HEK293 (cell line): ENCODE data around the gene TNIK.

Experiments used
- CTCF ChIA-PET: fragments of 350-600 bp; formaldehyde crosslinking; extraction: SDS; loops from one replicate; lab custom pipeline; 2021; ENCODE audit warnings: antibody characterized with exemption; lab: Yijun Ruan, JAX
- POLR2A ChIA-PET: fragments of 300-600 bp; formaldehyde crosslinking; extraction: SDS; loops from one replicate; lab custom pipeline; 2020; ENCODE audit warnings: antibody characterized with exemption, inconsistent platforms; lab: Yijun Ruan, JAX
- H3K27ac ChIP-seq: fragments of 200-500 bp; sonication (Bioruptor generic); 2 replicates; pipeline ENCODE4 v1.5.1; 2014; ENCODE audit warnings: low read depth, low read length, control low read depth, inconsistent platforms; ENCODE audit errors: extremely low read depth
- H3K36me3 ChIP-seq, 2 experiments: fragments of 200-500 bp in 1 of 2; sonication (Bioruptor generic) in 1 of 2; 1 replicate in 1 of 2; 2 replicates in 1 of 2; pipeline ENCODE4 v1.5.1; 2014 to 2017; ENCODE audit warnings: inconsistent platforms in 2 of 2, low read length in 2 of 2; ENCODE audit not compliant: control insufficient read depth in 2 of 2, insufficient read depth in 1 of 2
- H3K4me1 ChIP-seq: fragments of 200-500 bp; sonication (Bioruptor generic); 2 replicates; pipeline ENCODE4 v1.5.1; 2014; ENCODE audit warnings: mild to moderate bottlenecking, low read length, inconsistent platforms; ENCODE audit not compliant: control insufficient read depth, insufficient read depth
- H3K4me3 ChIP-seq: 2 replicates; pipeline ENCODE4 v1.5.1; 2011; ENCODE audit warnings: low read depth, mild to moderate bottlenecking, control low read depth, low read length, moderate library complexity
- H3K9me3 ChIP-seq: fragments of 200-500 bp; sonication (Bioruptor generic); 2 replicates; pipeline ENCODE4 v1.5.1; 2014; ENCODE audit warnings: low read depth, low read length, inconsistent platforms; ENCODE audit not compliant: control insufficient read depth, insufficient read depth
- EGR2 ChIP-seq: fragments of 450-650 bp; formaldehyde crosslinking; IDR thresholded peaks from 2 replicates; pipeline ENCODE4 v1.5.1; 2016; ENCODE audit warnings: low read depth, missing biosample characterization, missing genetic modification characterization
- INSM2 ChIP-seq: fragments of 450-650 bp; formaldehyde crosslinking; IDR thresholded peaks from 2 replicates; pipeline ENCODE4 v1.5.1; 2016; ENCODE audit warnings: missing biosample characterization, missing genetic modification characterization
- KLF10 ChIP-seq: fragments of 450-650 bp; IDR thresholded peaks from 2 replicates; pipeline ENCODE4 v1.5.1; 2018; ENCODE audit warnings: missing biosample characterization, mild to moderate bottlenecking, missing genetic modification characterization
- PRDM1 ChIP-seq: fragments of 450-650 bp; formaldehyde crosslinking; IDR thresholded peaks from 2 replicates; pipeline ENCODE4; 2016; ENCODE audit warnings: missing biosample characterization, missing genetic modification characterization
- PRDM10 ChIP-seq: fragments of 450-650 bp; formaldehyde crosslinking; IDR thresholded peaks from 2 replicates; pipeline ENCODE4 v1.5.1; 2016; ENCODE audit warnings: missing biosample characterization, missing genetic modification characterization
- ZBTB10 ChIP-seq: fragments of 450-650 bp; formaldehyde crosslinking; IDR thresholded peaks from 2 replicates; pipeline ENCODE4 v1.5.1; 2016; ENCODE audit warnings: missing biosample characterization, missing genetic modification characterization
- ZBTB48 ChIP-seq: fragments of 450-650 bp; formaldehyde crosslinking; IDR thresholded peaks from 2 replicates; pipeline ENCODE4 v1.5.1; 2016; ENCODE audit warnings: missing biosample characterization, missing genetic modification characterization
- ZFP37 ChIP-seq: fragments of 450-650 bp; formaldehyde crosslinking; IDR thresholded peaks from 2 replicates; pipeline ENCODE4 v1.5.1; 2016; ENCODE audit warnings: missing biosample characterization, missing genetic modification characterization
- ZNF169 ChIP-seq: fragments of 450-650 bp; formaldehyde crosslinking; IDR thresholded peaks from 2 replicates; pipeline ENCODE4 v1.5.1; 2016; ENCODE audit warnings: missing biosample characterization, missing genetic modification characterization
- ZNF548 ChIP-seq: fragments of 450-650 bp; formaldehyde crosslinking; IDR thresholded peaks from 2 replicates; pipeline ENCODE4 v1.5.1; 2016; ENCODE audit warnings: missing biosample characterization, missing genetic modification characterization
- ZNF549 ChIP-seq: fragments of 450-650 bp; IDR thresholded peaks from 2 replicates; pipeline ENCODE4 v1.5.1; 2018; ENCODE audit warnings: missing biosample characterization, missing genetic modification characterization, mild to moderate bottlenecking, inconsistent platforms, moderate library complexity
- ZNF664 ChIP-seq: fragments of 450-650 bp; formaldehyde crosslinking; IDR thresholded peaks from 2 replicates; pipeline ENCODE4 v1.5.1; 2016; ENCODE audit warnings: missing biosample characterization, missing genetic modification characterization

Gene TNIK

GRCh38 chr3:171339598-171339997 lies 120.6 kb downstream of the TNIK start (continued):
- TF ChIP-seq ZNF549 (tag by site-specific recombination) (no peak), EGR2 (tag by site-specific recombination) (no peak)

GRCh38 chr3:171336406-171336805 lies 123.8 kb downstream of the TNIK start:
- H3K9me3 ChIP-seq = no peaks in the 10 kb centered on the region

More at GRCh38 chr3:171336406-171336805, 123.8 kb downstream of the TNIK start:
- no peaks in the 10 kb centered on the region for H3K36me3 ChIP-seq
- no peak overlapping the region for H3K4me3 ChIP-seq
- ChIA-PET POLR2A (no interaction called here), CTCF (no interaction called here)
- TF ChIP-seq ZBTB10 = no peak
- TF ChIP-seq KLF10 (tag by site-specific recombination) = no peak
- TF ChIP-seq ZNF169 (tag by site-specific recombination) = no peak
- TF ChIP-seq ZNF664 (tag by site-specific recombination) = no peak
- no peak for TF ChIP-seq ZBTB48 (tag by site-specific recombination)
- no peak for TF ChIP-seq INSM2 (tag by site-specific recombination)
- TF ChIP-seq PRDM1 (tag by site-specific recombination) = no peak
- no peak for TF ChIP-seq ZFP37
- TF ChIP-seq ZNF548 (tag by site-specific recombination) = no peak
- TF ChIP-seq PRDM10 (tag by site-specific recombination) = no peak
- no peak overlapping the region for H3K27ac ChIP-seq
- H3K4me1 ChIP-seq = no peaks in the 10 kb centered on the region
